Activated T-helper 1 cell treated with anti-CD3 and anti-CD28 coated beads, Interleukin-12 subunit alpha, Interleukin-12 subunit beta, Interleukin-2, Interleukin-4 antibody, amounts not matched to agents 30 ng/mL and 10 ng/mL and 1 ng/mL, durations not matched to agents 14 hours and 24 hours and 36 hours (primary cell): Measurements from ENCODE around the gene PSD. TPM values are rescaled to one million over a fixed set of nuclear protein-coding genes. Genes with fewer than 3 reads are reported as not detected.

Experiments used
- DNase-seq: peaks from one replicate; pipeline ENCODE4 v3.0.0; 2021; ENCODE audit warnings: low spot score
- H3K27ac Mint-ChIP-seq: one replicate; pipeline ENCODE4 v1.8.0; 2021; ENCODE audit warnings: mild to moderate bottlenecking, mixed read lengths
- H3K27me3 Mint-ChIP-seq: one replicate; pipeline ENCODE4 v1.8.0; 2022; ENCODE audit warnings: mild to moderate bottlenecking, moderate library complexity, mixed read lengths; ENCODE audit not compliant: insufficient read depth
- H3K36me3 Mint-ChIP-seq: one replicate; pipeline ENCODE4 v1.8.0; 2021; ENCODE audit warnings: low read depth, mixed read lengths
- H3K4me1 Mint-ChIP-seq: one replicate; pipeline ENCODE4 v1.8.0; 2021; ENCODE audit warnings: low read depth, mixed read lengths
- H3K4me3 Mint-ChIP-seq: one replicate; pipeline ENCODE4 v1.8.0; 2021; ENCODE audit warnings: mild to moderate bottlenecking, moderate library complexity, mixed read lengths
- H3K9me3 Mint-ChIP-seq: one replicate; pipeline ENCODE4 v1.8.0; 2021; ENCODE audit warnings: mixed read lengths
- intact Hi-C: fragments of 100-400 bp; cut with micrococcal nuclease; formaldehyde crosslinking; loops from one replicate; pipeline ENCODE4 v1.15.1; 2024
- total RNA-seq: library from RNA; stranded (reverse); gene quantifications from 2 replicates; pipeline ENCODE4 v1.2.3, GENCODE V29; 2022

The PSD gene
- total RNA-seq, 1 donor from 2014 or later = 9.9 TPM

- DNase-seq = no peak
- Mint-ChIP-seq H3K4me3 (no peak overlapping the region), H3K4me1 (peaks cover 41% of the 10 kb centered on the region), H3K27me3 (peaks cover under 1% of the 10 kb centered on the region), H3K9me3 (no peaks in the 10 kb centered on the region), H3K36me3 (peaks cover 28% of the 10 kb centered on the region), H3K27ac (no peak overlapping the region)
- intact Hi-C loops = no loop called here
These were observed 15.5 kb downstream of the PSD start for GRCh38 chr10:102403115-102403514.

DNA sequence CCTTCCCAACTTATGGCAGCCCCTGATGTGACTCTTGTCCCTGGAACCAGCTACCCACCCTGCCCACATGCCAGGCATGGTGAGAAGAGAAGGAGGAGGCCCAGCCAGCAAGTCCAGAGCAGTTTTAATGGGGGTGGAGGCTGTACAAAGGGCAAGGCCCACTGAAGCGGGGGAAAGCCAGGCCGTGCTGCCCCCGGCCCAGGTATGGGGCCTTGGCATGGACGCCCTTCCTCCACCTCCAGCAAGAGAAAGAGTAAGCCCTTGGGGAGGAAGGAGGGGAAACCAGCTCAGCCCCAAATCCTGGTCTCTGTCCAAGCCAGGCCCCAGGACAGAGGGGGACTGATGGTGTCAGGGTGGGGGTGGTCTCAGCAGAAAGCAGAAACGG, 16.1 kb downstream of the PSD start:
- intact Hi-C loops = no loop called here
- Mint-ChIP-seq H3K4me3 (no peak overlapping the region), H3K4me1 (peaks cover 46% of the 10 kb centered on the region), H3K36me3 (peaks cover 34% of the 10 kb centered on the region), H3K9me3 (no peaks in the 10 kb centered on the region), H3K27ac (no peak overlapping the region), H3K27me3 (no peaks in the 10 kb centered on the region)
- no peak for DNase-seq

- Mint-ChIP-seq H3K4me1 (peaks cover 46% of the 10 kb centered on the region), H3K27ac (no peak overlapping the region), H3K27me3 (no peaks in the 10 kb centered on the region), H3K9me3 (no peaks in the 10 kb centered on the region), H3K4me3 (no peak overlapping the region), H3K36me3 (peaks cover 38% of the 10 kb centered on the region)
- intact Hi-C loops = no loop called here
- no peak for DNase-seq
These were observed 16.7 kb downstream of the PSD start for GRCh38 chr10:102401735-102402511.

- Mint-ChIP-seq H3K27me3 (no peaks in the 10 kb centered on the region), H3K36me3 (peaks cover 44% of the 10 kb centered on the region), H3K27ac (no peak overlapping the region), H3K9me3 (no peaks in the 10 kb centered on the region), H3K4me3 (no peak overlapping the region), H3K4me1 (peaks cover 49% of the 10 kb centered on the region)
- intact Hi-C loops = no loop called here
- DNase-seq = no peak
These were observed 17.3 kb downstream of the PSD start for GRCh38 chr10:102401342-102401654.

DNA sequence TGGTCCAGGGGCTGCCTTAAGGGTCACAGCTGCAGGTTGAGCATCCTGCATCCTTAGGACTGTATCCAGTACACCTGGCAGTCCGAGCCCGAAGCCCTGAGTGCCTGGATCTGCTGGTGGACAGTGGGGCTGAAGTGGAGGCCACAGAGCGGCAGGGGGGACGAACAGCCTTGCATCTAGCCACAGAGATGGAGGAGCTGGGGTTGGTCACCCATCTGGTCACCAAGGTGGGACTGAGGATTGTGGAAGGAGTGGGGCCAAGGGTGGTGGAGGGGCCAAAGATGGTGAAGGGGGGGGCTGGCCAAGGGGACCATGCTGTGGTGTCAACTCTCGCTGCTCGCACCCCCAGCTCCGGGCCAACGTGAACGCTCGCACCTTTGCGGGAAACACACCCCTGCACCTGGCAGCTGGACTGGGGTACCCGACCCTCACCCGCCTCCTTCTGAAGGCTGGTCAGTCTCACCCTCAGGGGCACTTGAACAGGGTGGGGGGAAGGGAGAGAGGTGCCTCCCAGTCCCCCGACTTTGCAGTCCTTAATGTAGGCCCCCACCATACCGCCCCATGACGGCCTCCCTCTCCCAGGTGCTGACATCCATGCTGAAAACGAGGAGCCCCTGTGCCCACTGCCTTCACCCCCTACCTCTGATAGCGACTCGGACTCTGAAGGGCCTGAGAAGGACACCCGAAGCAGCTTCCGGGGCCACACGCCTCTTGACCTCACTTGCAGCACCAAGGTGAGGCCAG, 17.8 kb downstream of the PSD start:
- intact Hi-C loops = no loop called here
- no peaks in the 10 kb centered on the region for H3K9me3 Mint-ChIP-seq
- H3K4me3 Mint-ChIP-seq = no peak overlapping the region
- peaks cover 48% of the 10 kb centered on the region for H3K36me3 Mint-ChIP-seq
- H3K4me1 Mint-ChIP-seq = peaks cover 47% of the 10 kb centered on the region
- no peak for DNase-seq
- no peaks in the 10 kb centered on the region for H3K27me3 Mint-ChIP-seq
- H3K27ac Mint-ChIP-seq = peak overlapping the region; percentile 29

DNA sequence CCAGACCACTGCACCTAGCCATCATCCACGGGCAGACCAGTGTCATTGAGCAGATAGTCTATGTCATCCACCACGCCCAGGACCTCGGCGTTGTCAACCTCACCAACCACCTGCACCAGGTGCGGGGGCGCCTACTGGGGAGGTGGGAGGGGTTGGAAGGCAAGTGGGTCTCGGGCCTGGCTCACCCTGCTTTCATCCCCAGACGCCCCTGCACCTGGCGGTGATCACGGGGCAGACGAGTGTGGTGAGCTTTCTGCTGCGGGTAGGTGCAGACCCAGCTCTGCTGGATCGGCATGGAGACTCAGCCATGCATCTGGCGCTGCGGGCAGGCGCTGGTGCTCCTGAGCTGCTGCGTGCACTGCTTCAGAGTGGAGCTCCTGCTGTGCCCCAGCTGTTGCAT, 18.5 kb downstream of the PSD start:
- H3K36me3 Mint-ChIP-seq = peaks cover 50% of the 10 kb centered on the region
- peak overlapping the region; percentile 58 for H3K27ac Mint-ChIP-seq

GRCh38 chr10:102399217-102400021, 19.2 kb downstream of the PSD start:
- no peaks in the 10 kb centered on the region for H3K9me3 Mint-ChIP-seq
- peak; percentile 86 for DNase-seq
- H3K4me3 Mint-ChIP-seq = peak overlapping the region; percentile 90
- peaks cover 42% of the 10 kb centered on the region for H3K4me1 Mint-ChIP-seq
- intact Hi-C loops = loop anchor here (1.0 to 10.0 kb wide), 7 partner anchors 22 to 795 kb away; partner anchors contain the start of genes ELOVL3, NT5C2 and OGA
- peaks cover 49% of the 10 kb centered on the region for H3K36me3 Mint-ChIP-seq
- no peaks in the 10 kb centered on the region for H3K27me3 Mint-ChIP-seq
- peak overlapping the region; percentile 63 for H3K27ac Mint-ChIP-seq

More for the DNA sequence above, 18.5 kb downstream of the PSD start:
- H3K27me3 Mint-ChIP-seq = no peaks in the 10 kb centered on the region
- peak overlapping the region; percentile 72 for H3K4me3 Mint-ChIP-seq
- intact Hi-C loops = no loop called here
- DNase-seq = no peak
- H3K4me1 Mint-ChIP-seq = peaks cover 42% of the 10 kb centered on the region
- H3K9me3 Mint-ChIP-seq = no peaks in the 10 kb centered on the region

DNA sequence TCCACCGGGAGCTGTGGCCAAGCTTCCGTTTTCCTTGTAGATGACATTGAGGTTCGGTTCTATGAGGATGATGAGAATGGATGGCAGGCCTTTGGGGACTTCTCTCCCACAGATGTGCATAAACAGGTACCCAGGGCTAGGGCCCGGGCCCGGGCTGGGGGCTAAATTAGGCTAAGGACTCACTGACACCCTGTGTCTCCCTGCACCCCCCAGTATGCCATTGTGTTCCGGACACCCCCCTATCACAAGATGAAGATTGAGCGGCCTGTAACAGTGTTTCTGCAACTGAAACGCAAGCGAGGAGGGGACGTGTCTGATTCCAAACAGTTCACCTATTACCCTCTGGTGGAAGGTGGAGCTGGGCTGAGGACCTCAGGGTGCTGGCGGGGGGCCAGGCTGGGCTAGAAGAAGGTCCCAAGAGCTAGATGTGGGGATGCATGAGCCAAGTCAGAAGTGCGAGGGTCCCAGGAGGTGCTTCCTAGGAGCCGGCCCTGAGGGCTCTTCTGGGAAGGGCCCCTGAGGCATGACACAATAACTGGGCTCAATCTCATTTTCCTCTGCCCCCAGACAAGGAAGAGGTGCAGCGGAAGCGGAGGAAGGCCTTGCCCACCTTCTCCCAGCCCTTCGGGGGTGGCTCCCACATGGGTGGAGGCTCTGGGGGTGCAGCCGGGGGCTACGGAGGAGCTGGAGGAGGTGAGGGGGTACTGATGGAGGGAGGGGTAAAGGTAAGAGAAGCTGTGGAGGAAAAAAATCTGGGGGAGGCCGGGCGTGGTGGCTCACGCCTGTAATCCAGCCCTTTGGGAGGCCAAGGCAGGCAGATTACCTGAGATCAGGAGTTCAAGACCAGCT, 20.2 kb downstream of the PSD start:
- Mint-ChIP-seq H3K36me3 (peaks cover 48% of the 10 kb centered on the region), H3K4me3 (peak overlapping the region; percentile 90), H3K27ac (peak overlapping the region; percentile 63), H3K27me3 (no peaks in the 10 kb centered on the region), H3K4me1 (peaks cover 46% of the 10 kb centered on the region), H3K9me3 (no peaks in the 10 kb centered on the region)
- DNase-seq = no peak
- intact Hi-C loops = loop anchor here (1.0 to 10.0 kb wide), 7 partner anchors 23 to 796 kb away; partner anchors contain the start of genes ELOVL3, NT5C2 and OGA

GRCh38 chr10:102397222-102398171, 21.1 kb downstream of the PSD start:
- Mint-ChIP-seq H3K4me3 (peak overlapping the region; percentile 90), H3K4me1 (peaks cover 54% of the 10 kb centered on the region), H3K27me3 (no peaks in the 10 kb centered on the region), H3K36me3 (peaks cover 47% of the 10 kb centered on the region), H3K27ac (peak overlapping the region; percentile 72), H3K9me3 (no peaks in the 10 kb centered on the region)
- no peak for DNase-seq
- intact Hi-C loops = loop anchor here (10.0 kb wide), 2 partner anchors 583 to 797 kb away; partner anchors contain the start of genes NT5C2 and OGA

- H3K4me1 Mint-ChIP-seq = peaks cover 59% of the 10 kb centered on the region
- peak overlapping the region; percentile 90 for H3K4me3 Mint-ChIP-seq
- no peak for DNase-seq
- intact Hi-C loops = loop anchor here (10.0 kb wide), 2 partner anchors 582 to 798 kb away; partner anchors contain the start of genes NT5C2 and OGA
- H3K27me3 Mint-ChIP-seq = no peaks in the 10 kb centered on the region
- no peaks in the 10 kb centered on the region for H3K9me3 Mint-ChIP-seq
- peaks cover 44% of the 10 kb centered on the region for H3K36me3 Mint-ChIP-seq
- peak overlapping the region; percentile 97 for H3K27ac Mint-ChIP-seq
These were observed 21.8 kb downstream of the PSD start for GRCh38 chr10:102396730-102397151.

GRCh38 chr10:102396317-102396650, 22.3 kb downstream of the PSD start:
- Mint-ChIP-seq H3K4me1 (peaks cover 59% of the 10 kb centered on the region), H3K9me3 (no peaks in the 10 kb centered on the region), H3K27me3 (no peaks in the 10 kb centered on the region), H3K27ac (peak overlapping the region; percentile 97), H3K36me3 (peaks cover 42% of the 10 kb centered on the region), H3K4me3 (peak overlapping the region; percentile 90)
- no peak for DNase-seq
- intact Hi-C loops = loop anchor here (10.0 kb wide), 2 partner anchors 581 to 799 kb away; partner anchors contain the start of genes NT5C2 and OGA
